Measurements from ENCODE around the gene EGLN3.

Gene EGLN3

DNA sequence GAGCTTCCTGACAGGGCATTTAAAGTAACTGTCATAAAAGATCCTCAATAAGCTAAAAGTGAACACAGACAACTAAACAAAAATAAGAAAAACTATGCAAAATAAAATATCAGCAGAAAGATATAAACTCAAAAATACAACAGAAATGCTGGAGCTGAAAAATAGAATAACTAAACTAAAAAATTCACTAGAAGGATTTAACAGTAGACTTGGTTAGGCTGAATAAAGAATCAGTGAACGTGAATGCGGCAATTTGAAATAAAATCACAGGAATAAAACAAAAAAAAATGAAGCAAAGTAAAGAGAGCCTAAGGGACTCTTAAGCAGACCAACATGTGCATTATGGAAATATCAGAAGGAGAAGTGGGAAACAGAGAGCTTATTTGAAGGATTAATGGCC is 74.6 kb downstream of the EGLN3 start:
- H2AFZ ChIP-seq (ENCODE audit: low read length), result no peak overlapping the region
- no peak overlapping the region for H3K27ac ChIP-seq (ENCODE audit: low read depth, low read length, poor library complexity, severe bottlenecking)
- no peaks in the 10 kb centered on the region for H3F3A ChIP-seq (ENCODE audit: insufficient read depth, low read length)
- H3K9me3 ChIP-seq (ENCODE audit: low read length), result peaks cover 5% of the 10 kb centered on the region; the same call in 1 of the 2 replicates
- H3K9ac ChIP-seq (ENCODE audit: low read length), result no peak overlapping the region
- no peaks in the 10 kb centered on the region for H3K79me2 ChIP-seq (ENCODE audit: insufficient read depth, low read length)
- no peak overlapping the region for H3K4me2 ChIP-seq (ENCODE audit: low read length)
- H4K20me1 ChIP-seq (ENCODE audit: insufficient read depth, low read length), result no peaks in the 10 kb centered on the region
- no peaks in the 10 kb centered on the region for H3K4me1 ChIP-seq (ENCODE audit: insufficient read depth, low read length, severe bottlenecking)
- TF ChIP-seq EZH2 (IDR thresholded peaks at IDR 0.05; ENCODE audit: borderline replicate concordance, low read length), result no peak
- TF ChIP-seq, protein P1, sequence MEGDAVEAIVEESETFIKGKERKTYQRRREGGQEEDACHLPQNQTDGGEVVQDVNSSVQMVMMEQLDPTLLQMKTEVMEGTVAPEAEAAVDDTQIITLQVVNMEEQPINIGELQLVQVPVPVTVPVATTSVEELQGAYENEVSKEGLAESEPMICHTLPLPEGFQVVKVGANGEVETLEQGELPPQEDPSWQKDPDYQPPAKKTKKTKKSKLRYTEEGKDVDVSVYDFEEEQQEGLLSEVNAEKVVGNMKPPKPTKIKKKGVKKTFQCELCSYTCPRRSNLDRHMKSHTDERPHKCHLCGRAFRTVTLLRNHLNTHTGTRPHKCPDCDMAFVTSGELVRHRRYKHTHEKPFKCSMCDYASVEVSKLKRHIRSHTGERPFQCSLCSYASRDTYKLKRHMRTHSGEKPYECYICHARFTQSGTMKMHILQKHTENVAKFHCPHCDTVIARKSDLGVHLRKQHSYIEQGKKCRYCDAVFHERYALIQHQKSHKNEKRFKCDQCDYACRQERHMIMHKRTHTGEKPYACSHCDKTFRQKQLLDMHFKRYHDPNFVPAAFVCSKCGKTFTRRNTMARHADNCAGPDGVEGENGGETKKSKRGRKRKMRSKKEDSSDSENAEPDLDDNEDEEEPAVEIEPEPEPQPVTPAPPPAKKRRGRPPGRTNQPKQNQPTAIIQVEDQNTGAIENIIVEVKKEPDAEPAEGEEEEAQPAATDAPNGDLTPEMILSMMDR (IDR thresholded peaks at IDR 0.05; ENCODE audit: low read length), result no peak
- no peaks in the 10 kb centered on the region for H3K27me3 ChIP-seq (ENCODE audit: insufficient read depth, low read length)
- no peaks in the 10 kb centered on the region for H3K36me3 ChIP-seq (ENCODE audit: insufficient read depth, low read length)
- H3K4me3 ChIP-seq (ENCODE audit: low read depth, low read length, poor library complexity, severe bottlenecking), result no peak overlapping the region
- no peaks in the 10 kb centered on the region for H3K9me2 ChIP-seq (ENCODE audit: low read depth, low read length)

Data from OCI-LY1 (cell line).